Pancreas (tissue), 10 donors: Measurements from ENCODE around the gene ZFAND3. TPM values are rescaled to one million over a fixed set of nuclear protein-coding genes. Genes with fewer than 3 reads are reported as not detected.

Source experiments
- ATAC-seq, 4 donors: fragments of 200-7000 bp; cut with Tn5 transposase; one replicate each; pipeline versions ENCODE4 v1.8.0 to v1.9.1; 2020; ENCODE audit warnings: mild to moderate bottlenecking in 4 of 4, moderate library complexity in 4 of 4
- DNase-seq, 6 donors: peaks; one replicate each; pipeline ENCODE4 v3.0.0-alpha.2; 2020
- FAIRE-seq: peaks from 2 replicates; lab custom pipeline; 2012; peaks lifted over from hg19 to GRCh38; lab: Jason Lieb, UNC
- H3K27ac ChIP-seq, 4 donors: fragments of 200-600 bp; sonication (generic); 1 replicate in 3 of 4; 2 replicates in 1 of 4; pipeline versions ENCODE4 v1.5.0 to v1.8.0; 2020
- H3K27me3 ChIP-seq, 4 donors: fragments of 200-600 bp; one replicate each; pipeline ENCODE4 v1.8.0; 2021
- H3K36me3 ChIP-seq, 3 donors: fragments of 200-600 bp; sonication (generic) in 1 of 3; one replicate each; pipeline versions ENCODE4 v1.5.0 to v1.8.0; 2020 to 2021
- H3K4me1 ChIP-seq, 3 donors: fragments of 200-600 bp; one replicate each; pipeline ENCODE4 v1.8.0; 2021
- H3K4me3 ChIP-seq, 4 donors: fragments of 200-600 bp; sonication (generic) in 2 of 4; one replicate each; pipeline versions ENCODE4 v1.5.0 to v1.8.0; 2020 to 2021
- H3K9me3 ChIP-seq, 4 donors: fragments of 200-600 bp; one replicate each; pipeline ENCODE4 v1.8.0; 2021
- WGBS, 2 donors: extraction: QIAGEN DNeasy Blood & Tissue Kit; methylation state at CpG; one replicate each; pipeline ENCODE4 v1.1.7; 2013; 5-methylcytosine and 5-hydroxymethylcytosine counted together
- intact Hi-C, 3 donors: fragments of 100-400 bp; cut with DNase I; formaldehyde crosslinking; loops; one replicate each; pipeline versions ENCODE4 v1.11.1 to v1.14.2; 2022
- polyA plus RNA-seq, 2 donors: library from polyadenylated mRNA; stranded (reverse); fragments of 200-250 nt; gene quantifications; one replicate each; pipeline ENCODE4 v1.2.3, GENCODE V29; 2013
- total RNA-seq, 6 donors: library from RNA; stranded (reverse); fragmentation: NEBNext Ultra II Directional in 4 of 6; extraction: Animal tissue kit (Norgen Biotek cat#: 25700) in 4 of 6; gene quantifications; one replicate each; pipeline versions ENCODE4 v1.2.1 to v1.2.4, GENCODE V29; 2021 to 2023
- TF ChIP-seq, protein P1 (sequence below), 4 donors: fragments of 200-600 bp; sonication (generic) in 3 of 4; IDR thresholded peaks; one replicate each; pipeline versions ENCODE4 v1.5.0 to v1.8.0; 2021; ENCODE audit warnings: antibody characterized with exemption in 4 of 4
- donor health status: healthy with polysubstance abuse.
- donor health status: DM: no; HTN: no; CAD: no; lungs with moderate emphysema.
- donor health status: DM: no; HTN: no; CAD: no.
- donor health status: control.
- donor health status: control.
- donor health status: Bipolar disorder and iron deficiency.
- donor health status: DM: yes; HTN: yes; CAD: no.
- donor health status: DM: no; HTN: no; CAD: no.
- donor health status: DM: no; HTN: no; CAD: no.
- donor health status: DM: yes; HTN: yes; CAD: no.

Gene ZFAND3
- total and polyA plus RNA-seq, 8 donors = 13.1 to 49.8 (median 31.8) TPM

DNA sequence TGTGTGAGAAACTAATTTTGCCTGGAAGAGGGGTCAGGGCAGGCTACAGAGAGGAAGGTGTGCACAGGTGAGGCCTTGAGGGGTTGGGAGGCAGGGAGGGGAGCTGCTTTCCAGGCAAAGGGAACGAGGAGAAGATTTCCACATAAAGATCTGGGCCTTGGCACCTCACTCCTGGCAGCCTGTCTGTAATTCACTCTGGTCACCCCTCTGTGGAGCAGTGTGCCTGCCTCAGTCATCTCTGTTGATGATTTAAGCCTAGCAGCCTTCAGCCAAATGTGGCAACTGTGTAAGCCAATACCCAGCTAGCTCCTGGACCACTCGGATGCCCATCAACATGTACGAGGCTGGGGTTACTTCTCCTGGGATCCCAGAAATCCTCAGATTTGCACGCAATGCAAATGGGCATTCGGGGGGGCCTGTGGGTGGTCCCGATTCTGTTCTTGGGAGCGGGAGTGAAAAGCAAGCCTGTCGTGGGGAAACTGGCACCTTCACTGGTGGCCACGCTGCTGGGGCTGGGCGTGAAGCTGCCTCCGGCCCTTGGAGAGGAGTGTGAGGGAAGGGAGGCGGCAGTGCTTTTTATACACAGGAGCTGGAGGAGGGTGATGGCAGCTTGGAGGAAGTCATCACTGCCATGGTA lies 360.4 kb downstream of the ZFAND3 start:
- Histone ChIP-seq H3K4me3 (no peak overlapping the region), H3K27ac (no peak overlapping the region), H3K27me3 (no peaks in the 10 kb centered on the region), H3K4me1 (peaks cover 0 to 11% (median 0%) of the 10 kb centered on the region in 3 donors), H3K36me3 (no peaks in the 10 kb centered on the region), H3K9me3 (no peaks in the 10 kb centered on the region)
- TF ChIP-seq, protein P1, sequence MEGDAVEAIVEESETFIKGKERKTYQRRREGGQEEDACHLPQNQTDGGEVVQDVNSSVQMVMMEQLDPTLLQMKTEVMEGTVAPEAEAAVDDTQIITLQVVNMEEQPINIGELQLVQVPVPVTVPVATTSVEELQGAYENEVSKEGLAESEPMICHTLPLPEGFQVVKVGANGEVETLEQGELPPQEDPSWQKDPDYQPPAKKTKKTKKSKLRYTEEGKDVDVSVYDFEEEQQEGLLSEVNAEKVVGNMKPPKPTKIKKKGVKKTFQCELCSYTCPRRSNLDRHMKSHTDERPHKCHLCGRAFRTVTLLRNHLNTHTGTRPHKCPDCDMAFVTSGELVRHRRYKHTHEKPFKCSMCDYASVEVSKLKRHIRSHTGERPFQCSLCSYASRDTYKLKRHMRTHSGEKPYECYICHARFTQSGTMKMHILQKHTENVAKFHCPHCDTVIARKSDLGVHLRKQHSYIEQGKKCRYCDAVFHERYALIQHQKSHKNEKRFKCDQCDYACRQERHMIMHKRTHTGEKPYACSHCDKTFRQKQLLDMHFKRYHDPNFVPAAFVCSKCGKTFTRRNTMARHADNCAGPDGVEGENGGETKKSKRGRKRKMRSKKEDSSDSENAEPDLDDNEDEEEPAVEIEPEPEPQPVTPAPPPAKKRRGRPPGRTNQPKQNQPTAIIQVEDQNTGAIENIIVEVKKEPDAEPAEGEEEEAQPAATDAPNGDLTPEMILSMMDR (IDR thresholded peaks at IDR 0.05) = no peak
- 86 to 87% methylated on average over 12 of the region's 12 CpGs for WGBS, 2 donors
- ATAC-seq = no peak
- FAIRE-seq = no peak
- intact Hi-C loops = no loop called here
- DNase-seq = peak in 1 of 6 donors; percentile 28

GRCh38 chr6:38180586-38180985 lies 361.1 kb downstream of the ZFAND3 start:
- TF ChIP-seq, protein P1 (IDR thresholded peaks at IDR 0.05) = no peak
- Histone ChIP-seq H3K27ac (no peak overlapping the region), H3K36me3 (no peaks in the 10 kb centered on the region), H3K4me1 (peaks cover 0 to 11% (median 0%) of the 10 kb centered on the region in 3 donors), H3K9me3 (no peaks in the 10 kb centered on the region), H3K4me3 (no peak overlapping the region), H3K27me3 (no peaks in the 10 kb centered on the region)
- WGBS, 2 donors = 89 to 91% methylated on average over 12 of the region's 12 CpGs
- DNase-seq (peak in 1 of 6 donors; percentile 21), FAIRE-seq (no peak), ATAC-seq (no peak)
- intact Hi-C loops = no loop called here

- no peaks in the 10 kb centered on the region for H3K9me3 ChIP-seq
- DNase-seq (no peak), FAIRE-seq (no peak), ATAC-seq (no peak)
- no peak overlapping the region for H3K27ac ChIP-seq
- TF ChIP-seq, protein P1 (IDR thresholded peaks at IDR 0.05) = no peak
- peaks cover 0 to 5% (median 0%) of the 10 kb centered on the region in 3 donors for H3K4me1 ChIP-seq
- H3K36me3 ChIP-seq = no peaks in the 10 kb centered on the region
- no peaks in the 10 kb centered on the region for H3K27me3 ChIP-seq
- H3K4me3 ChIP-seq = no peak overlapping the region
- 94% methylated on average over 6 of the region's 6 CpGs for WGBS, 2 donors
- intact Hi-C loops = no loop called here
Observed at GRCh38 chr6:38182426-38182825, 362.9 kb downstream of the ZFAND3 start.

DNA sequence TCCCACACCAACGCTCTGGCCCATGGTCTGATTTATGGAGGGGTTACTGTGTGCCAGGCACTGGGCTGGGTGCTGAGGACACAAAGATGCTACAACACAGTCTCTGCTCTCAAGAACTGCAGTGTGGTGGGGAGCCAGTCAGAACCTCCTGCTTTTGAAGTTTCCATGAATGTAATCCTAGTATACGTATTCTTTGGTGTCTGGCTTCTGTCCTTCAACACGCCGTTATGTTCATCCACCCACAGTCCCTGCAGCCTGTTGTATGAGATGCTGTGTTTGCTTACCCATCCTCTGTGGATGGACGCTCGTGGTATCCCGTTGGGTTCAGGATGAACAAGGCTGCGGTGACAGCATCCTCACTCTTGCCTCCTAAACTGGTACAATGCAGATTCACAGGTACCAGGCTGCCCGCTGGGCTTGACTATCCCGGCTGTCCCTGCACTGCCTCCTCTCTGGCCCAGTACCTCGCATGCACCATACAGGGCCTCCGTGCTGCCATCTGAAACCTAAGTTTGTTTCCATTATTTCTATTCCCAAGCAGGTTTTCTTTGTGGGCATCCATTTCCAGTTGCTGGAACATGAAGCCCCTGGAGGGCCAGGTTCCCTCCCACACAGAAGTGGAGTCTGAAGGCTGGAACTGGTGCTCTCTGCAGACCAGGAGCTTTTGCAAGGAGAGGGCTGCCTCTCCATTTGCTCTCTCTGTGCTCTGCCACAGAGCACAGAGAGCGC lies 364.5 kb downstream of the ZFAND3 start:
- Histone ChIP-seq H3K4me1 (no peaks in the 10 kb centered on the region), H3K27ac (no peak overlapping the region), H3K9me3 (no peaks in the 10 kb centered on the region), H3K36me3 (no peaks in the 10 kb centered on the region), H3K4me3 (no peak overlapping the region), H3K27me3 (no peaks in the 10 kb centered on the region)
- intact Hi-C loops = no loop called here
- TF ChIP-seq, protein P1 (IDR thresholded peaks at IDR 0.05) = no peak
- WGBS, 2 donors = 85 to 92% methylated on average over 13 of the region's 13 CpGs
- ATAC-seq (no peak), DNase-seq (no peak), FAIRE-seq (no peak)
